Osteoblast (primary cell): ENCODE results near the gene PLXNB2. TPM values are rescaled to one million over a fixed set of nuclear protein-coding genes. Genes with fewer than 3 reads are reported as not detected.

Experiments
- DNase-seq: peaks from one replicate; pipeline ENCODE4 v3.0.0; 2011; ENCODE audit warnings: low spot score, mixed read lengths; ENCODE audit not compliant: insufficient read length; ENCODE audit errors: missing footprints
- H2AFZ ChIP-seq: 2 replicates; pipeline ENCODE4 v1.6.0; 2011; ENCODE audit warnings: mild to moderate bottlenecking, low read length
- H3K27ac ChIP-seq: 2 replicates; pipeline ENCODE4 v1.5.1; 2011; ENCODE audit warnings: mild to moderate bottlenecking, low read depth, low read length, moderate library complexity
- H3K27me3 ChIP-seq: 2 replicates; pipeline ENCODE4 v1.6.0; 2012; ENCODE audit warnings: mild to moderate bottlenecking, control low read depth, inconsistent platforms, low read length, moderate library complexity; ENCODE audit not compliant: insufficient read depth
- H3K36me3 ChIP-seq: 2 replicates; pipeline ENCODE4 v1.5.1; 2011; ENCODE audit warnings: mild to moderate bottlenecking, low read length, control low read depth, moderate library complexity; ENCODE audit not compliant: insufficient read depth
- H3K4me1 ChIP-seq: 2 replicates; pipeline ENCODE4 v1.5.1; 2011; ENCODE audit warnings: mild to moderate bottlenecking, low read length, control low read depth, moderate library complexity; ENCODE audit not compliant: insufficient read depth
- H3K4me2 ChIP-seq: 2 replicates; pipeline ENCODE4 v1.6.0; 2011; ENCODE audit warnings: mild to moderate bottlenecking, low read length; ENCODE audit not compliant: insufficient read depth
- H3K4me3 ChIP-seq: fragments of 200-600 bp; sonication (generic); 3 replicates; pipeline ENCODE4 v1.5.1; 2012; ENCODE audit warnings: mild to moderate bottlenecking, low read length, inconsistent platforms; ENCODE audit not compliant: insufficient read depth
- H3K79me2 ChIP-seq: 2 replicates; pipeline ENCODE4 v1.6.0; 2012; ENCODE audit warnings: mild to moderate bottlenecking, low read length, control low read depth, inconsistent platforms; ENCODE audit not compliant: insufficient read depth
- H3K9me3 ChIP-seq: 2 replicates; pipeline ENCODE4 v1.5.1; 2011; ENCODE audit warnings: low read depth, low read length, control low read depth
- H4K20me1 ChIP-seq: 2 replicates; pipeline ENCODE4 v1.6.0; 2012; ENCODE audit warnings: mild to moderate bottlenecking, low read length, control low read depth; ENCODE audit not compliant: insufficient read depth
- CTCF ChIP-seq: IDR thresholded peaks from 2 replicates; pipeline ENCODE4 v1.5.1; 2011; ENCODE audit warnings: mild to moderate bottlenecking, low read depth, low read length, moderate library complexity; ENCODE audit errors: extremely low read depth
- total RNA-seq: library from RNA; depleted of rRNA; stranded (reverse); fragments of >200 nt; gene quantifications from 2 replicates; pipeline ENCODE4 v1.2.3, GENCODE V29; 2012

The PLXNB2 gene
- total RNA-seq, 1 donor: 209 TPM

GRCh38 chr22:50320116-50320515 is 12.7 kb upstream of the PLXNB2 start:
- H2AFZ ChIP-seq: no peak overlapping the region
- no peak for TF ChIP-seq CTCF
- no peak overlapping the region for H3K4me3 ChIP-seq
- peaks cover 4% of the 10 kb centered on the region for H4K20me1 ChIP-seq
- H3K9me3 ChIP-seq: no peaks in the 10 kb centered on the region
- H3K27me3 ChIP-seq: no peaks in the 10 kb centered on the region
- peak; percentile 77 for DNase-seq
- peaks cover 3% of the 10 kb centered on the region for H3K79me2 ChIP-seq
- H3K27ac ChIP-seq: no peak overlapping the region
- no peak overlapping the region for H3K4me2 ChIP-seq
- H3K36me3 ChIP-seq: no peaks in the 10 kb centered on the region
- no peaks in the 10 kb centered on the region for H3K4me1 ChIP-seq

- Histone ChIP-seq H3K27ac (no peak overlapping the region), H3K9me3 (no peaks in the 10 kb centered on the region), H3K4me2 (no peak overlapping the region), H4K20me1 (peaks cover under 1% of the 10 kb centered on the region), H3K4me3 (no peak overlapping the region), H3K27me3 (no peaks in the 10 kb centered on the region), H3K36me3 (no peaks in the 10 kb centered on the region), H3K4me1 (no peaks in the 10 kb centered on the region), H2AFZ (no peak overlapping the region), H3K79me2 (peaks cover 3% of the 10 kb centered on the region)
- no peak for TF ChIP-seq CTCF
- peak; percentile 64 for DNase-seq
These were observed 12.1 kb upstream of the PLXNB2 start for GRCh38 chr22:50319503-50319951.

GRCh38 chr22:50318698-50319411 is 11.4 kb upstream of the PLXNB2 start:
- H3K9me3 ChIP-seq: no peaks in the 10 kb centered on the region

More at GRCh38 chr22:50318698-50319411, 11.4 kb upstream of the PLXNB2 start:
- Histone ChIP-seq H3K27me3 (no peaks in the 10 kb centered on the region), H3K4me1 (no peaks in the 10 kb centered on the region), H3K27ac (no peak overlapping the region), H3K4me2 (no peak overlapping the region), H2AFZ (no peak overlapping the region), H3K4me3 (no peak overlapping the region), H3K36me3 (no peaks in the 10 kb centered on the region), H3K79me2 (no peaks in the 10 kb centered on the region), H4K20me1 (no peaks in the 10 kb centered on the region)
- no peak for TF ChIP-seq CTCF
- DNase-seq: peak; percentile 72
